Left ventricle myocardium inferior (tissue), 1 donor: ENCODE results near the gene FAM120B. TPM values are rescaled to one million over a fixed set of nuclear protein-coding genes. Genes with fewer than 3 reads are reported as not detected.

Source experiments
- DNase-seq: peaks from one replicate; pipeline ENCODE4 v3.0.0-alpha.2; 2020
- H3K27ac ChIP-seq: fragments of 200-600 bp; replicated peaks from 2 replicates; pipeline ENCODE4 v1.8.0; 2021
- H3K27me3 ChIP-seq: fragments of 200-600 bp; 2 replicates; pipeline ENCODE4 v1.8.0; 2021; ENCODE audit warnings: low read depth
- H3K36me3 ChIP-seq: fragments of 200-600 bp; 2 replicates; pipeline ENCODE4 v1.8.0; 2021
- H3K4me1 ChIP-seq: fragments of 200-600 bp; 2 replicates; pipeline ENCODE4 v1.8.0; 2021
- H3K4me3 ChIP-seq: fragments of 200-600 bp; 2 replicates; pipeline ENCODE4 v1.8.0; 2021; ENCODE audit warnings: mild to moderate bottlenecking, moderate library complexity
- H3K9me3 ChIP-seq: fragments of 200-600 bp; replicated peaks from 2 replicates; pipeline ENCODE4 v1.8.0; 2021
- intact Hi-C: fragments of 100-400 bp; cut with micrococcal nuclease; formaldehyde crosslinking; loops from one replicate; pipeline ENCODE4 v1.11.0; 2022
- total RNA-seq: library from RNA; stranded (reverse); fragmentation: NEBNext Ultra II Directional; extraction: Animal tissue kit (Norgen Biotek cat#: 25700); gene quantifications from one replicate; pipeline ENCODE4 v1.2.1, GENCODE V29; 2021
- TF ChIP-seq, protein P1 (sequence below): fragments of 200-600 bp; IDR thresholded peaks from 2 replicates; pipeline ENCODE4 v1.8.0; 2021; ENCODE audit warnings: antibody characterized with exemption, mild to moderate bottlenecking, borderline replicate concordance
- donor health status: DM: no; HTN: yes; CAD: no; lungs with severe emphysema.

Gene FAM120B
- total RNA-seq, 1 donor from 2014 or later: 20.1 TPM

DNA sequence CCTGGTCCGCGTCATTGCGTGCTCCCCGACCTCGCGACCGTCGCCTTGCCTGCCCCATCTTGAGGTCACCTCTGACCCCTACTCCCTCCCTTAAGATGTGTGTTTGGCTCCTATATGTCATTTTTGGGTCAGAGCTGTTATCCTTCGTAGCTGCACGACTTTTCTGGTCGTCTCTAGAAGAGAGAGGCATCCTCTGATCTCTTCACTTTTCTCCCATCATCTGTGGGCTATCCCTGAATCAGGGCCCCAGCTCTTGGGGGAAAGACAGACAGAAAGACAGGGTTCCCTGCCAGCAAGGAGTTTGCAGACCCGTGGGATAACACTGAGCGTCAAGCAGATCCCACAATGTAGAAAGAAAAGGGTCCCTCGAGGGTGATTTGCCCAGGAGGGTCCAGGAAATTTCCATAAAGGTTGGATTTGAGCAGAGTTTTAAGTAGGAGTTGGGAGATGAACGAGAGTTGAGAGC, 555 bp downstream of the FAM120B start:
- peaks cover 67% of the 10 kb centered on the region for H3K4me1 ChIP-seq
- H3K36me3 ChIP-seq: no peaks in the 10 kb centered on the region
- H3K4me3 ChIP-seq: peak overlapping the region; percentile 98
- no peaks in the 10 kb centered on the region for H3K27me3 ChIP-seq
- H3K9me3 ChIP-seq: no peaks in the 10 kb centered on the region
- DNase-seq: no peak
- intact Hi-C loops: loop anchor here (10.0 kb wide), 1 partner anchor 472 kb away; no protein-coding TSS in a partner anchor
- TF ChIP-seq, protein P1, sequence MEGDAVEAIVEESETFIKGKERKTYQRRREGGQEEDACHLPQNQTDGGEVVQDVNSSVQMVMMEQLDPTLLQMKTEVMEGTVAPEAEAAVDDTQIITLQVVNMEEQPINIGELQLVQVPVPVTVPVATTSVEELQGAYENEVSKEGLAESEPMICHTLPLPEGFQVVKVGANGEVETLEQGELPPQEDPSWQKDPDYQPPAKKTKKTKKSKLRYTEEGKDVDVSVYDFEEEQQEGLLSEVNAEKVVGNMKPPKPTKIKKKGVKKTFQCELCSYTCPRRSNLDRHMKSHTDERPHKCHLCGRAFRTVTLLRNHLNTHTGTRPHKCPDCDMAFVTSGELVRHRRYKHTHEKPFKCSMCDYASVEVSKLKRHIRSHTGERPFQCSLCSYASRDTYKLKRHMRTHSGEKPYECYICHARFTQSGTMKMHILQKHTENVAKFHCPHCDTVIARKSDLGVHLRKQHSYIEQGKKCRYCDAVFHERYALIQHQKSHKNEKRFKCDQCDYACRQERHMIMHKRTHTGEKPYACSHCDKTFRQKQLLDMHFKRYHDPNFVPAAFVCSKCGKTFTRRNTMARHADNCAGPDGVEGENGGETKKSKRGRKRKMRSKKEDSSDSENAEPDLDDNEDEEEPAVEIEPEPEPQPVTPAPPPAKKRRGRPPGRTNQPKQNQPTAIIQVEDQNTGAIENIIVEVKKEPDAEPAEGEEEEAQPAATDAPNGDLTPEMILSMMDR: no peak
- H3K27ac ChIP-seq: peak overlapping the region; percentile 94

- intact Hi-C loops: loop anchor here (10.0 kb wide), 1 partner anchor 474 kb away; no protein-coding TSS in a partner anchor
- no peaks in the 10 kb centered on the region for H3K27me3 ChIP-seq
- no peak for DNase-seq
- H3K4me1 ChIP-seq: peaks cover 73% of the 10 kb centered on the region
- no peaks in the 10 kb centered on the region for H3K9me3 ChIP-seq
- TF ChIP-seq, protein P1: no peak
- no peak overlapping the region for H3K4me3 ChIP-seq
- H3K36me3 ChIP-seq: no peaks in the 10 kb centered on the region
- H3K27ac ChIP-seq: no peak overlapping the region
Observed at GRCh38 chr6:170308761-170309160, 2.2 kb downstream of the FAM120B start.

DNA sequence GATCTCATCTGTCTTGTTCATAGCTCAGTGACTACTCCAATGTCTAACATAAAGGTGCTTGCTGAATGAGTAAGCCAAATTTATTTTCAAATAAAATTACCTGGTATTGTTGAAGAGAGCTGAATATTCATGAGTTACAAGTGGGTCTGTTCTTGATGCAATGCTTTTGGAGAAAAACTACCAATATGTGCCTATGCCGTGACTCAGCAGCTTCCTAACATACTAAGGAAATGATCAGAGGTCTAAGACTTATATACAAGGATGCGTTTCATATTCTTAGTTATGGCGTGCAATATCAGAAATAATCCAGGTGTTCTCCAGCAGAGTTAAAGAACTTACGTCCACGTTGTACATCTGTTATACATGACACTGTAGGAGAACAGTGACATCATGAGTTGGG, 5.1 kb downstream of the FAM120B start:
- Histone ChIP-seq H3K27me3 (no peaks in the 10 kb centered on the region), H3K4me1 (peaks cover 79% of the 10 kb centered on the region), H3K4me3 (no peak overlapping the region), H3K27ac (no peak overlapping the region), H3K36me3 (no peaks in the 10 kb centered on the region), H3K9me3 (no peaks in the 10 kb centered on the region)
- TF ChIP-seq, protein P1: no peak
- intact Hi-C loops: no loop called here
- DNase-seq: no peak

GRCh38 chr6:170312876-170313275, 6.3 kb downstream of the FAM120B start:
- no peaks in the 10 kb centered on the region for H3K36me3 ChIP-seq
- intact Hi-C loops: no loop called here
- H3K9me3 ChIP-seq: no peaks in the 10 kb centered on the region
- TF ChIP-seq, protein P1: no peak
- no peak for DNase-seq
- H3K27me3 ChIP-seq: no peaks in the 10 kb centered on the region
- no peak overlapping the region for H3K4me3 ChIP-seq
- peaks cover 79% of the 10 kb centered on the region for H3K4me1 ChIP-seq
- no peak overlapping the region for H3K27ac ChIP-seq

- TF ChIP-seq, protein P1: no peak
- Histone ChIP-seq H3K27ac (no peak overlapping the region), H3K4me1 (peaks cover 74% of the 10 kb centered on the region), H3K9me3 (no peaks in the 10 kb centered on the region), H3K36me3 (peaks cover 2% of the 10 kb centered on the region), H3K4me3 (no peak overlapping the region), H3K27me3 (no peaks in the 10 kb centered on the region)
- intact Hi-C loops: no loop called here
- DNase-seq: no peak
Observed at GRCh38 chr6:170313716-170314295, 7.2 kb downstream of the FAM120B start.
